HL-60 (cell line): ENCODE measurements around the gene CSTF1.

Source experiments
- POLR2AphosphoS5 ChIP-seq: IDR thresholded peaks from 2 replicates; pipeline ENCODE4 v1.6.1; 2012; ENCODE audit warnings: low read depth
- TF ChIP-seq, protein P1 (sequence below): IDR thresholded peaks from 2 replicates; pipeline ENCODE4 v1.6.1; 2012; ENCODE audit warnings: low read depth; ENCODE audit not compliant: insufficient replicate concordance
- TF ChIP-seq, protein P2 (sequence below): IDR thresholded peaks from one replicate; pipeline ENCODE4 v1.5.1; 2011; ENCODE audit warnings: low read length, control low read depth, inconsistent platforms; ENCODE audit not compliant: insufficient read depth

DNA sequence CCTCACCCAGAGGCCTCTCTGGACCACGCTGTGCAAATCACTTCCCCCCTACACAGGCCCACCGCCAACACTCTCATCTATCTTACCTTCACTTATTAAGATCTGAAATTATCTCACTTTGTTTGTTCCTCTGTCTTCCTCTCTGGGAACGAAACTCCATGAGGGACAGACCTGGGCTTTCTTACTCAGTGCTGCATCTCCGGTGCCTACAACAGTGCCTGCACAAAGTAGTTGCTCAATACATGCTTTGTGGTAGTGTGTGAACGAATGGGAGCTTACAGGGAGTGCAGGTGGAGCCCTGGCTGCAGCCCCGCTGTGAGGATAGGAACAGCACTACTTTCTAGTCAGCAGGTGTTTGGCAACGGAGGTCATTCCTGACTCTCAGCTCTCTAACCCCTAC, 25.0 kb downstream of the CSTF1 start:
- TF ChIP-seq, protein P1, sequence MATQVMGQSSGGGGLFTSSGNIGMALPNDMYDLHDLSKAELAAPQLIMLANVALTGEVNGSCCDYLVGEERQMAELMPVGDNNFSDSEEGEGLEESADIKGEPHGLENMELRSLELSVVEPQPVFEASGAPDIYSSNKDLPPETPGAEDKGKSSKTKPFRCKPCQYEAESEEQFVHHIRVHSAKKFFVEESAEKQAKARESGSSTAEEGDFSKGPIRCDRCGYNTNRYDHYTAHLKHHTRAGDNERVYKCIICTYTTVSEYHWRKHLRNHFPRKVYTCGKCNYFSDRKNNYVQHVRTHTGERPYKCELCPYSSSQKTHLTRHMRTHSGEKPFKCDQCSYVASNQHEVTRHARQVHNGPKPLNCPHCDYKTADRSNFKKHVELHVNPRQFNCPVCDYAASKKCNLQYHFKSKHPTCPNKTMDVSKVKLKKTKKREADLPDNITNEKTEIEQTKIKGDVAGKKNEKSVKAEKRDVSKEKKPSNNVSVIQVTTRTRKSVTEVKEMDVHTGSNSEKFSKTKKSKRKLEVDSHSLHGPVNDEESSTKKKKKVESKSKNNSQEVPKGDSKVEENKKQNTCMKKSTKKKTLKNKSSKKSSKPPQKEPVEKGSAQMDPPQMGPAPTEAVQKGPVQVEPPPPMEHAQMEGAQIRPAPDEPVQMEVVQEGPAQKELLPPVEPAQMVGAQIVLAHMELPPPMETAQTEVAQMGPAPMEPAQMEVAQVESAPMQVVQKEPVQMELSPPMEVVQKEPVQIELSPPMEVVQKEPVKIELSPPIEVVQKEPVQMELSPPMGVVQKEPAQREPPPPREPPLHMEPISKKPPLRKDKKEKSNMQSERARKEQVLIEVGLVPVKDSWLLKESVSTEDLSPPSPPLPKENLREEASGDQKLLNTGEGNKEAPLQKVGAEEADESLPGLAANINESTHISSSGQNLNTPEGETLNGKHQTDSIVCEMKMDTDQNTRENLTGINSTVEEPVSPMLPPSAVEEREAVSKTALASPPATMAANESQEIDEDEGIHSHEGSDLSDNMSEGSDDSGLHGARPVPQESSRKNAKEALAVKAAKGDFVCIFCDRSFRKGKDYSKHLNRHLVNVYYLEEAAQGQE, result no peak
- TF ChIP-seq, protein P2, sequence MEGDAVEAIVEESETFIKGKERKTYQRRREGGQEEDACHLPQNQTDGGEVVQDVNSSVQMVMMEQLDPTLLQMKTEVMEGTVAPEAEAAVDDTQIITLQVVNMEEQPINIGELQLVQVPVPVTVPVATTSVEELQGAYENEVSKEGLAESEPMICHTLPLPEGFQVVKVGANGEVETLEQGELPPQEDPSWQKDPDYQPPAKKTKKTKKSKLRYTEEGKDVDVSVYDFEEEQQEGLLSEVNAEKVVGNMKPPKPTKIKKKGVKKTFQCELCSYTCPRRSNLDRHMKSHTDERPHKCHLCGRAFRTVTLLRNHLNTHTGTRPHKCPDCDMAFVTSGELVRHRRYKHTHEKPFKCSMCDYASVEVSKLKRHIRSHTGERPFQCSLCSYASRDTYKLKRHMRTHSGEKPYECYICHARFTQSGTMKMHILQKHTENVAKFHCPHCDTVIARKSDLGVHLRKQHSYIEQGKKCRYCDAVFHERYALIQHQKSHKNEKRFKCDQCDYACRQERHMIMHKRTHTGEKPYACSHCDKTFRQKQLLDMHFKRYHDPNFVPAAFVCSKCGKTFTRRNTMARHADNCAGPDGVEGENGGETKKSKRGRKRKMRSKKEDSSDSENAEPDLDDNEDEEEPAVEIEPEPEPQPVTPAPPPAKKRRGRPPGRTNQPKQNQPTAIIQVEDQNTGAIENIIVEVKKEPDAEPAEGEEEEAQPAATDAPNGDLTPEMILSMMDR, result no peak
- no peak for TF ChIP-seq POLR2AphosphoS5
